Subcutaneous adipose tissue (tissue), 4 donors: ENCODE measurements around the gene P2RX5. TPM values are rescaled to one million over a fixed set of nuclear protein-coding genes. Genes with fewer than 3 reads are reported as not detected.

Source experiments
- total RNA-seq, 4 donors: library from RNA; depleted of rRNA; stranded (reverse); fragments of >200 nt; gene quantifications; one replicate each; pipeline ENCODE4 v1.1.0, GENCODE V29; 2016
- TF ChIP-seq, protein P1 (sequence below): fragments of 450-650 bp; IDR thresholded peaks from one replicate; pipeline ENCODE4 v1.5.1; 2016; ENCODE audit warnings: low read depth, mild to moderate bottlenecking, control low read depth, antibody characterized with exemption, moderate library complexity

The P2RX5 gene
- total RNA-seq, 4 donors from 2014 or later, result 0.68 TPM; not detected in 3

DNA sequence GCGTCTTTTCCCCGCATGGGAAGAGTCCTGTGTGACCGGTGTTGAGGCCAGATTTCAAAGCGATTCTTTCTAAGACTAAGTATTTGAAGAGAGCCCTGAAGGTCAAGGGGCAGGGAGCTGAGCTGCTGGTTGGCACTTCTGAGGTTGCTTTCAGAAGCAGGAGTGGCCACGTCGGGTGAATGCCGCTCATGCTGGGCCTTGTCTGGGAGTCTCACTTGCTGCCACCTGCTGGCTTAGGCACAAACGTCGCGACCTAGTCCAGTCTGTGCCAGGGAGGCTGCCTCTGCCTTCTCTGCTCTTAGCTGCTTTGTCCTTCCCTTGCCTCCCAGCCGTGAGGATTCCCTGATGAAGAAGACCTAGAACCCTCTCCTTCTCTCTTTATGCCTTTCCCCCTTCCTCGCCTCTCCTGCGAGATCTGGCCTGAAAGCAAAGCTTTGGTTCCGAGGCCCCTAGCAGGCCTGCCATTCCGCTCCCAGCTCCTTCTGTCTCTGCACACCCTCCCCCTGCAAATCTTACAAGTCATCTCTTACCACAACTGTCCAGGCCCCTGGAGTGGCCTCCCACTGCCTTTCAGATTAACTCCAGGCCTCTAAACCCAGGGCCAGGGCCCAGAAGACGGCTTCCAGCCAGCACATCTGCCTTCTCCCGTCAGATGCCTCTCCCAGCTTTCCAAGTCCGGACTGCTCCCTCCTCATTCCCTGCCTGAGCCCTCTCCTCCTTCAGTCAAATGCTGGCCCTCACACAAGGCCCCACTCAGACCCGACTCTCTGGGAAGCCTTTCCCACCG is 48.0 kb downstream of the P2RX5 start:
- TF ChIP-seq, protein P1, sequence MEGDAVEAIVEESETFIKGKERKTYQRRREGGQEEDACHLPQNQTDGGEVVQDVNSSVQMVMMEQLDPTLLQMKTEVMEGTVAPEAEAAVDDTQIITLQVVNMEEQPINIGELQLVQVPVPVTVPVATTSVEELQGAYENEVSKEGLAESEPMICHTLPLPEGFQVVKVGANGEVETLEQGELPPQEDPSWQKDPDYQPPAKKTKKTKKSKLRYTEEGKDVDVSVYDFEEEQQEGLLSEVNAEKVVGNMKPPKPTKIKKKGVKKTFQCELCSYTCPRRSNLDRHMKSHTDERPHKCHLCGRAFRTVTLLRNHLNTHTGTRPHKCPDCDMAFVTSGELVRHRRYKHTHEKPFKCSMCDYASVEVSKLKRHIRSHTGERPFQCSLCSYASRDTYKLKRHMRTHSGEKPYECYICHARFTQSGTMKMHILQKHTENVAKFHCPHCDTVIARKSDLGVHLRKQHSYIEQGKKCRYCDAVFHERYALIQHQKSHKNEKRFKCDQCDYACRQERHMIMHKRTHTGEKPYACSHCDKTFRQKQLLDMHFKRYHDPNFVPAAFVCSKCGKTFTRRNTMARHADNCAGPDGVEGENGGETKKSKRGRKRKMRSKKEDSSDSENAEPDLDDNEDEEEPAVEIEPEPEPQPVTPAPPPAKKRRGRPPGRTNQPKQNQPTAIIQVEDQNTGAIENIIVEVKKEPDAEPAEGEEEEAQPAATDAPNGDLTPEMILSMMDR, result no peak

DNA sequence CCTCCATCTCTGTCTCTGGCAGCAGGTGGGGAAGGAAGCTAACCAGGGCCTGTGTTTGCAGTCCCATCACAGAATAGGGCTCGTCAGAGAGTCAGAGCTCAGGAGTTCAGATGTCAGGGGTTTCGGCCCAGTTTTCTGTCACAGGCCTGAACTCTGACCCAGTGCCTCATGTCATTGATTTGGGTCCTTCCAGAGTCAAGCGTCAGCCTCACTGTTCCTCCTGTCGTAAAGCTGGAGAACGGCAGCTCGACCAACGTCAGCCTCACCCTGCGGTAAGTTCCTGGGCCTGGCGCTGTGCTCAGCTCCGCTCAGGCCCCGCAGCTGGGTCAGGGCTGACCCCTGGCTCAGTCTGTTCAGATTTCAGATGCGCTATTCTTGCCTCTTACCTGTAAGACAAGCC is 48.7 kb downstream of the P2RX5 start:
- TF ChIP-seq, protein P1, result no peak

DNA sequence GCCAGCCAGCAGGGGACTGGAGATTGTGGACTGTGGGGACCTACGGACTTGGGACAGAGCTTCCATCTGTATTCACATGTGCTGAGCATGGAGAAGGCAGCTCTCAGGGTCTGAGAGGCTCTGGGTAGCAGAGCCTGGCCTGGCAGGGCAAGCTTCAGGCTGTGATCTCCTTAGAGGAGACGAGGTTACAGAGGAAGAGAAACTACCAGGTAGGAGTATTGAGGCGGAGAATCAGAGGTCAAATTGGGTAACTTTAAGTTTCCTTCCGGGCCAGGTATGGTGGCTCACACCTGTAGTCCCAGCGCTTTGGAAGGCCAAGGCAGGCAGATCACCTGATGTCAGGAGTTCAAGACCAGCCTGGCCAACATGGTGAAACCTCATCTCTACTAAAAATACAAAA is 50.6 kb downstream of the P2RX5 start:
- TF ChIP-seq, protein P1, result no peak

DNA sequence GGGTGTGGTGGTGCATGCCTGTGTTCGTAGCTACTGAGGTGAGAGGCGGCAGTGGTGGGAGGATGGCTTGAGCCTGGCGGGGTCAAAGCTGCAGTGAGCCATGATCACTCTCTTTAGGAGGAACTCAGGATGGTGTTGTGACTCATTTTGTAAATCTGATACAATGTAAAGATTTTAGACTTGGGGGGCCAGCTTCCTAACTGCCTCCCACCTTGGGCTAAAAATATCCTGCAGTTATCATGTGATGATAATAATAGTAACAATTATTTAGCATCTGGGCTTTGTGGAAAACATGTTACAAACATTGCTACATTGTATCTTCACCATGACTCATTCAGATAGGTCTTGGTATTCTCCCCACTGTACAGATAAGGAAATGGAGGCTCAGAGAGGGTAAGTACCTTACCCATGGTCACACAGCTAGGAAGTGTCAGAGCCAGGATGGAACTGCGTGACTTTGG is 52.0 kb downstream of the P2RX5 start:
- TF ChIP-seq, protein P1, result no peak

DNA sequence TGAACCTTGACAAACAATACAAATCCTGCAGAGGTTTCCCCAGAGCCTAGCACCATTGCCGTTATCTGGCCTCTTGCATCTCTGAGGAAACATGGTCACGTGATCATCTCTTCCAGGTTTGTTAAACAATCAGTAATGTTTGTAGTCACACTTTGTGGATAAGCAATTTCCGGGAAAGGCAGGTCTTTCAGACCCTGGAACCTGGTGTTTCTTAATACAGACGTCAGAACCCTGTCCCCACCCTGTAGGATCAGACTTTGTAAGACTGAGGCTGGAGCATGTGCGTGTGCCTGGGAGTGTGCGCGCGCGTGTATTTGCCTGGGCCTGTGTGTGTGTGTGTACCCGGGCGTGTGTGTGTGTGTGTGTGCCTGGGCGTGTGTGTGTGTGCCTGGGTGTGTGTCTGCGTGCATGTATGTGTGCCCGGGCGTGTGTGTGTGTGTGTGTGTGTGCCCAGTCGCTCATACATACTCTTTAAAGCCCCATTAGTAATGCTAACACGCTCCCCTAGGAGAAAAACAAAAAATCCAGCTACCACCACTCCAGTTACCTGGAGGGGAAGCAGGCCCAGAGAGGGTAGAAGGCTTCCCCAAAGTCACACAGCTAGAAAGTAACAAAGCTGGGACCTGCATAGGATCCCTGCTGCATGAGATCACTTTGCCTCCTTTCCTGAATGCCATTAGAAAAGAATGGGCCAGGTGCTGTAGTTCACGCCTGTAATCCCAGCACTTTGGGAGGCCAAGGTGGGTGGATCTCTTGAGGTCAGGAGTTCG is 54.1 kb downstream of the P2RX5 start:
- TF ChIP-seq, protein P1, result no peak

DNA sequence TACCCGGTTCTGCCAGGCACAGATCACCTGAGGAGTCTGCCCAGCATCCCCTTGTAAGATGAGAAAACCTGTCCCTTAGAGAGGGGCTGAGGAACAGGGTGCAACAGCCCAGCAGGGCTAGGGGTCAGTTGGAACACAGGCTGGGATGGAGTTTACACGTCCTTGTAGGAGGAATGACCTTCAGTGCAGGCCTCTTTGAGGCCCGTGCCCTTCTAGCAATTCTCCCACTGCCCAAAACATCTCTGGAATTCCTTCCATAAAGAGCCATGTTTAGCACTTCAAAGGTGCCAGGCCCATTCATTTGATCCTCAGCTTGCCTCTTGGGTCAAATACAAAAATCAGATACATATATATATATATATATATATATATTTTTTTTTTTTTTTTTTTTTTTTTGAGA is 54.9 kb downstream of the P2RX5 start:
- TF ChIP-seq, protein P1, result no peak

DNA sequence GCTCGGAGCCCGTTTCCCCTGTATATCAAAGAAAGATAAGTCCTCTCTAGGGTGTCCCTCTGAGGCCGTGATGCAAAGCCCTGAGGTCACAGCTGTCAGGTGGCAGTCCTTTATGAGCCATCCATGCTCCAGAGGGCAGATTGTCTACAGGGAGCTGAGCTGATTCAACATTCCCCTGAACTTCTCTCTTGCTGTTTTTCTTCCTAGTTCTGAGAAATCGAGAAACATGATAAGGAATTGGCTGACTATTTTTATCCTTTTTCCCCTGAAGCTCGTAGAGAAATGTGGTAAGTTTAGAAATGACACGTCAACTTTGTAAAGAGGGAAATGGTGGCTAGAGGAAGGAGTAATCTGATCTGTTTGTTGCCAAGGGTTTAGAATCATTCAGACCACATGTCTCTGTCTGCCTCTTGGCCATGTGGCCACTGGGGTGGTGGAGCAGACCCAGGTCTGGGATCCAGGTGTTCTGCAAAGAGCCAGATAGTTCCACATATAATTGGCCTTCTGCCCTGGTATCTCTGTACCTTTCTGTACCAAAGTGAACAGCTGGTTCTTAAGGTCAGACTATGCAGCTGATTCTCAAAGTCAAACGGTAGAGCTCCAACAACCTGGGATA is 55.9 kb downstream of the P2RX5 start:
- TF ChIP-seq, protein P1, result no peak
